HEK293 (cell line): Measurements from ENCODE around the gene SMIM41.

ENCODE experiments used
- EGR2 ChIP-seq: fragments of 450-650 bp; formaldehyde crosslinking; IDR thresholded peaks from 2 replicates; pipeline ENCODE4 v1.5.1; 2016; ENCODE audit warnings: low read depth, missing biosample characterization, missing genetic modification characterization
- HIC1 ChIP-seq: fragments of 450-650 bp; formaldehyde crosslinking; IDR thresholded peaks from 2 replicates; pipeline ENCODE4 v1.5.1; 2016; ENCODE audit warnings: missing biosample characterization, missing genetic modification characterization
- PRDM4 ChIP-seq: fragments of 450-650 bp; formaldehyde crosslinking; IDR thresholded peaks from 2 replicates; pipeline ENCODE4 v1.5.1; 2017; ENCODE audit warnings: missing biosample characterization, missing genetic modification characterization
- YY1 ChIP-seq: fragments of 450-650 bp; formaldehyde crosslinking; IDR thresholded peaks from 2 replicates; pipeline ENCODE4 v1.5.1; 2018; ENCODE audit warnings: missing biosample characterization, missing genetic modification characterization
- ZNF114 ChIP-seq: fragments of 450-650 bp; formaldehyde crosslinking; IDR thresholded peaks from 2 replicates; pipeline ENCODE4 v1.5.0; 2017; ENCODE audit warnings: missing biosample characterization, missing genetic modification characterization
- ZNF132 ChIP-seq: fragments of 450-650 bp; formaldehyde crosslinking; IDR thresholded peaks from 2 replicates; pipeline ENCODE4 v1.5.1; 2017; ENCODE audit warnings: missing biosample characterization, missing genetic modification characterization, borderline replicate concordance
- ZNF221 ChIP-seq: fragments of 450-650 bp; formaldehyde crosslinking; IDR thresholded peaks from 2 replicates; pipeline ENCODE4 v1.5.1; 2017; ENCODE audit warnings: missing biosample characterization, missing genetic modification characterization, borderline replicate concordance
- ZNF280C ChIP-seq: fragments of 450-650 bp; formaldehyde crosslinking; IDR thresholded peaks from 2 replicates; pipeline ENCODE4 v1.5.1; 2016; ENCODE audit warnings: missing biosample characterization, missing genetic modification characterization
- ZNF324 ChIP-seq: fragments of 450-650 bp; formaldehyde crosslinking; IDR thresholded peaks from 2 replicates; pipeline ENCODE4 v1.5.1; 2016; ENCODE audit warnings: missing biosample characterization, missing genetic modification characterization
- ZNF335 ChIP-seq: fragments of 450-650 bp; formaldehyde crosslinking; conservative IDR thresholded peaks from 2 replicates; pipeline ENCODE4 v1.5.1; 2016; ENCODE audit warnings: missing biosample characterization, missing genetic modification characterization
- ZNF350 ChIP-seq: fragments of 450-650 bp; formaldehyde crosslinking; IDR thresholded peaks from 2 replicates; pipeline ENCODE4 v1.5.0; 2017; ENCODE audit warnings: missing biosample characterization, mild to moderate bottlenecking, missing genetic modification characterization
- ZNF362 ChIP-seq: fragments of 450-650 bp; formaldehyde crosslinking; IDR thresholded peaks from 2 replicates; pipeline ENCODE4 v1.5.1; 2016; ENCODE audit warnings: missing biosample characterization, missing genetic modification characterization
- ZNF449 ChIP-seq: fragments of 450-650 bp; formaldehyde crosslinking; IDR thresholded peaks from 2 replicates; pipeline ENCODE4 v1.5.1; 2017; ENCODE audit warnings: missing biosample characterization, mild to moderate bottlenecking, missing genetic modification characterization, moderate library complexity
- ZNF521 ChIP-seq: fragments of 450-650 bp; formaldehyde crosslinking; IDR thresholded peaks from 2 replicates; pipeline ENCODE4 v1.5.1; 2017; ENCODE audit warnings: missing biosample characterization, mild to moderate bottlenecking, missing genetic modification characterization
- ZNF529 ChIP-seq: fragments of 450-650 bp; formaldehyde crosslinking; IDR thresholded peaks from 2 replicates; pipeline ENCODE4 v1.5.1; 2017; ENCODE audit warnings: missing genetic modification characterization, missing biosample characterization; ENCODE audit not compliant: insufficient replicate concordance
- ZNF596 ChIP-seq: fragments of 450-650 bp; IDR thresholded peaks from 2 replicates; pipeline ENCODE4 v1.5.0; 2018; ENCODE audit warnings: missing biosample characterization, mild to moderate bottlenecking, missing genetic modification characterization, moderate library complexity
- ZNF639 ChIP-seq: fragments of 450-650 bp; formaldehyde crosslinking; IDR thresholded peaks from 2 replicates; pipeline ENCODE4 v1.5.1; 2016; ENCODE audit warnings: missing biosample characterization, missing genetic modification characterization
- ZNF645 ChIP-seq: fragments of 450-650 bp; formaldehyde crosslinking; IDR thresholded peaks from 2 replicates; pipeline ENCODE4; 2016; ENCODE audit warnings: missing biosample characterization, missing genetic modification characterization
- ZNF658 ChIP-seq: fragments of 450-650 bp; formaldehyde crosslinking; IDR thresholded peaks from 2 replicates; pipeline ENCODE4; 2016; ENCODE audit warnings: missing biosample characterization, missing genetic modification characterization
- ZNF660 ChIP-seq: fragments of 450-650 bp; IDR thresholded peaks from 2 replicates; pipeline ENCODE4 v1.5.1; 2018; ENCODE audit warnings: missing biosample characterization, mild to moderate bottlenecking, missing genetic modification characterization
- ZNF704 ChIP-seq: fragments of 450-650 bp; formaldehyde crosslinking; IDR thresholded peaks from 2 replicates; pipeline ENCODE4 v1.5.1; 2016; ENCODE audit warnings: missing biosample characterization, missing genetic modification characterization
- ZNF768 ChIP-seq: fragments of 450-650 bp; formaldehyde crosslinking; IDR thresholded peaks from 2 replicates; pipeline ENCODE4 v1.5.1; 2018; ENCODE audit warnings: missing biosample characterization, mild to moderate bottlenecking, missing genetic modification characterization
- ZNF792 ChIP-seq: fragments of 450-650 bp; formaldehyde crosslinking; IDR thresholded peaks from 2 replicates; pipeline ENCODE4 v1.5.1; 2016; ENCODE audit warnings: missing biosample characterization, missing genetic modification characterization
- ZNF830 ChIP-seq: fragments of 450-650 bp; IDR thresholded peaks from 2 replicates; pipeline ENCODE4 v1.5.0; 2018; ENCODE audit warnings: missing biosample characterization, missing genetic modification characterization, low read depth, mild to moderate bottlenecking, moderate library complexity
- ZSCAN16 ChIP-seq: fragments of 450-650 bp; formaldehyde crosslinking; IDR thresholded peaks from 2 replicates; pipeline ENCODE4 v1.5.1; 2016; ENCODE audit warnings: missing biosample characterization, missing genetic modification characterization

The SMIM41 gene

GRCh38 chr12:52069327-52070184 is 9.9 kb upstream of the SMIM41 start, which contains the start of gene ATG101 (continued):
- TF ChIP-seq ZNF639 (tag by site-specific recombination), result peak; percentile 98
- TF ChIP-seq ZNF335 (tag by site-specific recombination), result peak; percentile 86
- TF ChIP-seq ZNF221 (tag by site-specific recombination), result no peak
- TF ChIP-seq ZNF280C (tag by site-specific recombination), result no peak
- TF ChIP-seq PRDM4 (tag by site-specific recombination), result no peak; the same call in 1 of the 2 replicates
- TF ChIP-seq EGR2 (tag by site-specific recombination), result peak; percentile 96
- TF ChIP-seq ZNF660 (tag by site-specific recombination), result peak; percentile 92
- peak; percentile 84 for TF ChIP-seq HIC1 (tag by site-specific recombination)
- TF ChIP-seq ZSCAN16 (tag by site-specific recombination), result no peak; the same call in 1 of the 2 replicates
- TF ChIP-seq ZNF658, result no peak
- TF ChIP-seq ZNF529 (tag by site-specific recombination), result no peak
- TF ChIP-seq ZNF768 (tag by site-specific recombination), result no peak
- no peak for TF ChIP-seq ZNF704 (tag by site-specific recombination)
- peak; percentile 40; the same call in 1 of the 2 replicates for TF ChIP-seq YY1 (tag by site-specific recombination)
- no peak for TF ChIP-seq ZNF350 (tag by site-specific recombination)
- no peak for TF ChIP-seq ZNF521 (tag by site-specific recombination)
- TF ChIP-seq ZNF596 (tag by site-specific recombination), result no peak
- TF ChIP-seq ZNF362 (tag by site-specific recombination), result no peak
- TF ChIP-seq ZNF645 (tag by site-specific recombination), result no peak
- TF ChIP-seq ZNF792 (tag by site-specific recombination), result no peak
- no peak for TF ChIP-seq ZNF114 (tag by site-specific recombination)
- TF ChIP-seq ZNF449 (tag by site-specific recombination), result peak; percentile 69
- no peak for TF ChIP-seq ZNF132 (tag by site-specific recombination)
- no peak for TF ChIP-seq ZNF830
- TF ChIP-seq ZNF324 (tag by site-specific recombination), result peak; percentile 98
